GM10266 (cell line): ENCODE results near the gene HMG20A.

Source experiments
- DNase-seq: peaks from one replicate; pipeline ENCODE4 v3.0.0; 2012; ENCODE audit errors: extremely low spot score
- CTCF ChIP-seq: IDR thresholded peaks from 2 replicates; pipeline ENCODE4 v1.5.1; 2012; ENCODE audit warnings: mild to moderate bottlenecking, low read depth; ENCODE audit not compliant: control insufficient read depth, insufficient read depth; ENCODE audit errors: missing control alignments

HMG20A gene

DNA sequence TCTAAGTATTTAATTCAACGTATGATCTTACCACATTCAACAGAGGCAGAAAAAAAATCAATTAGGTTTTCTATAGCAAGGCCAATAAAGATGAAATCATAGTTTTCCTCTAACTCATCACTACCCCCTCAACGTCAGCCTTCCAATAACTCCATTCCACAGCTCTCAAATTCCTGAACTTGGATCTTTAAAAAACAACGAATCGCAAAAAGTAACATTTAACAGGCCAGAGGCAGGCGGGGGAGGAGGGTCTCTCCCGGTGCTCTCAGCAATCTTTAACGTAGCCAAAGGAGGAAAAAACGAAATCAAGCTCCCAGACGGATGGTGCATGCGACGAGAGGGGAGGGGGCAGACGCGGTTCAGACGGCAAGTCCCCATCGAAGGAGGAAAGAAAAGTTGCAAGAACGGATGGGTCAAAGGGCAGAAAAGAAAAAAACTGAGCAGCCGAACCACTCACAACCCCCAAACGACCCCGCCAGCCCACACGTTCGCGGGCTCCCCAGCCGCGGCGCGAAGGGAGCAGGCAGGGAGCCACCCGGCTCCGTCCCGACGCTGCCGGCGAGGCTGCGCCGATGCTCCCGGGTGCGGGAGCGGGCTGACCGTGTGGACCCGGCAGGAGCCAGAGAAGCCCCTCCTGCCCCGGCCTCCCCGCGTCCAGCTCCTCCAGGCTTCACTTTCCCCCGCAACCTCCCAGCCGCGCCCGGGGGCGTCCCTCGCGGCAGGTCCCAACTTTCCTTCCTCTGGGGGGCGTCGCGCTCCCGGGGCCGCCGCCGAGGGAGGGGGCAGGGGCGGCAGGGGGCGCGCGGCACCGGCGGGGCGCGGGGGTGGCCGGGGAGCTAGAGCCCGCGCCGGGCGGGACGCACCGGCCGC, 1.5 kb upstream of the HMG20A start:
- DNase-seq, result peak; percentile 66
- TF ChIP-seq CTCF, result peak; percentile 70

- DNase-seq, result peak; percentile 97
- TF ChIP-seq CTCF, result no peak
Observed at GRCh38 chr15:77419836-77420609, 665 bp upstream of the HMG20A start, which contains the start of gene PEAK1. PEAK1 (minus strand) TSS chr15:77420104; CDS start chr15:77181926, 238,178 bp downstream.

GRCh38 chr15:77421370-77421700, 647 bp downstream of the HMG20A start:
- no peak for DNase-seq
- no peak for TF ChIP-seq CTCF

GRCh38 chr15:77425104-77425503, 4.4 kb downstream of the HMG20A start:
- no peak for DNase-seq
- TF ChIP-seq CTCF, result no peak

GRCh38 chr15:77426377-77426776, 5.7 kb downstream of the HMG20A start:
- no peak for TF ChIP-seq CTCF
- no peak for DNase-seq

DNA sequence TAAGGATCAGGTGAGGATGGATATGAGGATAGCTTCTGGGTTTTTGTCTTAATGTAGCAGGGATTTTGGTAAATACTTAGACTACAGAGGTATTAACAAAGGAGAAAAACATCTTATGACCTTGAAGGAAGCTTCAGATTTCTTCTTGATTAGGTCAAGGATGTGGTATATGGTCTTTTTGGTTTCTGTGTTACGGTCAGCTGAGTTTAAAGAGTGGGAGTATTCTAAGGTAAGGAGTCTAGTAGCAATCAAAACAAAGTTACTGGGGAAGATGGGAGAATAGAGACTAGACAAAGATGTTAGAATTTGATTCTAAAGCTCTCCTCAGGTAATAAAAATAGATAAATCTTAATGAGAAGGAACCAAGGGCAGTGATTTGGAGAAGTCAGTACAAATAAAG, 6.2 kb downstream of the HMG20A start:
- TF ChIP-seq CTCF, result no peak
- no peak for DNase-seq

GRCh38 chr15:77430213-77430612, 9.5 kb downstream of the HMG20A start:
- TF ChIP-seq CTCF, result no peak
- DNase-seq, result no peak
